HG03095 (cell line): ENCODE results near the gene RGS6.

Experiments used
- ATAC-seq: cut with Tn5 transposase; IDR thresholded peaks from one replicate; pipeline ENCODE4 v1.9.1; 2021; ENCODE audit warnings: moderate library complexity; ENCODE audit not compliant: unreplicated experiment

RGS6 gene

GRCh38 chr14:72237722-72238666 is 305.8 kb downstream of the RGS6 start:
- no peak for ATAC-seq

- no peak for ATAC-seq
These were observed 311.4 kb downstream of the RGS6 start for GRCh38 chr14:72243309-72244293.

DNA sequence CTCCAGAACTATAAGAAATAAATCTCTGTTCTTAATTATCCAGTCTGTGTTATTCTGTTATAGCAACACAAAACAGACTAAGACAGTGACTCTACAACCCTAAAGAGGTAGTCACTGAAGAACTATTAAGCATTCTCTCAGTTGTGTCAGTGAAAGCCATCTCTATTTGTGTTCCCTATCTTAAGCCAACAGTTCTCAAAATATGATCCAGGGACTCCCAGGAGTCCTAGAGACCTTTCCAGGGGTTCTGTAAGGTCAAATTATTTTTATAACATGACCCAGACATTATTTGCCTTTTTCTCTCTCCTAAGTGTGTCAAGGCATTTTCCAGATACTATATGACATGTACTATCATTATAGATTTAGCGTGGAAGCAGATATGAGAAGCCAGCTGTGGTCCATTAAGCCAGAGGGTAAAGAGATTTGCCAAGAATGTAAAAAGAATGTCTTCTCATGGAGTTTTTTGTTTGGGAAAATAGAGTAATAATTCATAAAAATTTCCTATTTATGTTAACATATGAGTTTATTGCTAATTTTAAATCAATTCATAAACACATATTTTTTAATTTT is 315.8 kb downstream of the RGS6 start:
- no peak for ATAC-seq

- ATAC-seq: no peak
These were observed 321.3 kb downstream of the RGS6 start for GRCh38 chr14:72253503-72253902.

GRCh38 chr14:72254202-72254936 is 322.1 kb downstream of the RGS6 start:
- ATAC-seq: no peak

DNA sequence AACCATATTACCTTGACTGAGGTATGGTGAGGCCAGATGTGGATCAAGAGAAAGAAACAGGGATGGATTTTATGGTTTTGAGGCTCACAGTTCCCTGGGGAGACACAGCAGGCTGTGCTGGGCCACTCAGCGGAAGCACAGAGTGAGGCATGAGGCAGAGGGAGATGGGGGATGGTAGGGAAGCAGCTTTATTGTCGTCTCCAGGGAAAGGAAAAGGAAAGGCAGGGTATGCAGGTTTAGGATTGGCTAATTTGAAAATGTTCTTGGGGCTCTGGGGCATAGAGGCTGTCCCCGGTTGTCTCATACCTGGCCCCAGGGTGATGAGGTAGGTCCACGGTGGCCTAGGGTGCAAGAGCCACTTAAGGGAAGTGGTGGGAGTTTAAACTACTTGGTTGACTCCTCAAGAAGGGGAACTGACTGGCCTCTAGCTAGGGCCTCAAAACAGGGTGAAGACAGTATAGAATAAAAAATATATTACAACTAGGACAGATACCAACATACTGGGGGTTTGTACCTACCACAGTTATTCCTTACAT is 322.8 kb downstream of the RGS6 start:
- no peak for ATAC-seq

DNA sequence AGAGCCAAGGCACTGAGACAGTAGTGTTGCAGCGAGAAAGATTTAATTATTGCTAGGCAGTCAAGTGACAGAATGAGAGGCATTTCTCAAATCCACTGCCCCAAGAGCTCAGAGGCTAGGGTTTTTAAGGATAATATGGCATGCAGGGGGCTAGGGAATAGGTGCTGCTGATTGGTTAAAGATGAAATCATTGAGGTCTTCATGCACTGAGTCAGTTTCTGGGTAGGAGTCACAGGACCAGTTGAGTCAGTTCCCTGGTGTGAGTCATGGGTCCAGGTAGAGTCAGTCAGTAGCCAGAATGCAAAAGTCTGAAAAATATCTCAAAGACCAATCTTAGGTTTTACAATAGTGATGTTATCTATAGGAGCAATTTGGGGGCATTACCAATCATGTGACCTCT is 323.8 kb downstream of the RGS6 start:
- ATAC-seq: no peak

DNA sequence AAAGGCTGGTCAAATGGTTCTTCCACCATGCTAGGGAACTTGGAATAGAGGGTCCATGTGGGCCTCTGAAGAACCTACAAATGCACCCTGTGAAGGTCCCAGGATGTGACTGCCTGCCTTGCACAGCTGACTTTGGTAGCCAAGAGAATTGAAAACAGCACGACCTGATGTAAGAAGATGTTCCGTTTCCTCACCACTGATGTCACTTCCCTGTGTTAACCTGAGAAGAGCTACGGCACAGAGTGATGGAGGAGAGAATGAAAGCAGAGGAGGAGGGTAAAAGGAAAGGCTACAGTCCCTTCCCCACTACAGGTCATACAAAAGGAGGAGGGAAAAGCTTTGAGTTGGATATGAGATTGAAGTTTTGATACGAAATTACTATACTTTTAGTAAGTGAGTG is 328.8 kb downstream of the RGS6 start:
- ATAC-seq: no peak

GRCh38 chr14:72262771-72263170 is 330.5 kb downstream of the RGS6 start:
- ATAC-seq: no peak

- ATAC-seq: no peak
These were observed 332.5 kb downstream of the RGS6 start for GRCh38 chr14:72264716-72265115.

- ATAC-seq: no peak
These were observed 338.0 kb downstream of the RGS6 start for GRCh38 chr14:72270147-72270727.

DNA sequence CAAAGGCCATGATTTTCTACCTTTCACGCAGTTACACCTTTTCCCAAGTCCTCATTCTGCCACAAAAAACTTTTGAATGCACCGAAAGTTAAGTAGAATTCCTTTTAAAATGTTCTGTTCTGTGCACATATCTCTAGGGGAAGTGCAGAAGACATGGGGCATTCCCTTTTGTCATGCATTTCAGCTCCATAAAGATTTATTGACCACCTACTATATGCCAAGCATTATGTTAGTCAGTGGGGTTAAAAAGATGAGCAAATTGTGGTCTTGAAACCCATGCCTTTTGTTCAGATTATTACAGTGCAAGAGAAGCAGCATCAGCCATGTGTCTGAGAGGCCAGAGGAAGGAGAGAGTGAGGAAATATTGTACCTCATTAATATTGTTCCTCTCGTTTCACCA is 338.5 kb downstream of the RGS6 start:
- no peak for ATAC-seq

- no peak for ATAC-seq
These were observed 343.0 kb downstream of the RGS6 start for GRCh38 chr14:72275242-72275641.

GRCh38 chr14:72278316-72278715 is 346.1 kb downstream of the RGS6 start:
- no peak for ATAC-seq

GRCh38 chr14:72284176-72284575 is 351.9 kb downstream of the RGS6 start:
- no peak for ATAC-seq

DNA sequence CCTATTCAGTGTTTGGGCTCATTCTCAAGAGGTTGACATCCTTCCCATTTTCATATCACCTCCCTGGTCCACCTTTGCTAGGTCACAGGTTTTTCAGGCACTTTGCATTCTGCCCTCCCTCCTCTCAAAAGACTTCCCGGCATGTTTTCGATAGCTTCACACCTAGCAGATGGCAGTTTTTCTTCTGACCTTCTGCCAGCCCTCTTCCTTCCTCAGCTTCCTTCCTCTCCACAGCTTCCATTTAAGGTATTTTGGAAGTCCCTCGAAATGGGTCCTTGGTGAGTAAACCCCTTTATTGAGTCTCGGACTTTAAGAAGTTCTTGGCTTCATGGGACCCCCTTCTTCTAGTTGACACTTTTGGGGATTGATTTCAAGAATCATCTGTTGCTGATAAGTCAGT is 358.0 kb downstream of the RGS6 start:
- ATAC-seq: no peak

GRCh38 chr14:72291908-72292688 is 359.9 kb downstream of the RGS6 start:
- ATAC-seq: no peak

- ATAC-seq: no peak
These were observed 360.4 kb downstream of the RGS6 start for GRCh38 chr14:72292689-72293024.

DNA sequence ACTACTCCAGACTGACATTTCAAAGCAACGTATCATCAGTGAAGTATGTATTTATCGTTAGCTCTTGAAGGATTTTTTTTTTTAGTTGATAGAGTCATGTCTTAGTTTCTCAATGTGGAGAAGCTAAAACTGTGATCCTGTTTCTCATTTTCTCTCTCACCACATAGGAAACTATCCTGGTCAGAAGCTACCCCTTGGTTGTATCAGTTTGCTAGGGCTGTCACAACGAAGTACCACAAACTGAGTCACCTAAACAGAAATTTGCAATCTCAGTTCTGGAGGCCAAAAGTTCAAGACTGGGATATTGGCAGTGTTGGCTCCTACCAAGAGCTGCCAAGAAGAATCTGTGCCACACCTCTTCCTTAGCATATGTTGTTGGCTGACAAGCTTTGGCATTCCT is 369.1 kb downstream of the RGS6 start:
- ATAC-seq: no peak
